H1 (cell line): Measurements from ENCODE around the gene RPS21. TPM values are rescaled to one million over a fixed set of nuclear protein-coding genes. Genes with fewer than 3 reads are reported as not detected.

Experiments
- CTCF ChIA-PET: fragments of 300-600 bp; sonication (Branson Sonifier 250); formaldehyde crosslinking; loops from one replicate; lab custom pipeline; 2021; ENCODE audit not compliant: partially characterized antibody; lab: Charles Lee
- POLR2A ChIA-PET: fragments of 300-600 bp; sonication (Branson Sonifier 250); formaldehyde crosslinking; loops from one replicate; lab custom pipeline; 2021; ENCODE audit warnings: inconsistent platforms; ENCODE audit not compliant: partially characterized antibody; lab: Charles Lee
- DNase-seq, 2 experiments: peaks; one replicate each; pipeline versions ENCODE4 v3.0.0 to v3.0.0-alpha.2; 2010 to 2022; ENCODE audit warnings: low spot score in 2 of 2, low read depth in 1 of 2, mixed read lengths in 1 of 2
- FAIRE-seq: peaks from 2 replicates; lab custom pipeline; 2011; peaks lifted over from hg19 to GRCh38; lab: Jason Lieb, UNC
- H2AFZ ChIP-seq: 2 replicates; pipeline ENCODE4 v1.8.1; 2012; ENCODE audit warnings: low read length, inconsistent platforms
- H2AK5ac ChIP-seq: 2 replicates; pipeline ENCODE4 v1.6.1; 2013; ENCODE audit warnings: low read depth, low read length
- H2BK120ac ChIP-seq: replicated peaks from 2 replicates; pipeline ENCODE3; 2013; ENCODE audit warnings: low read depth, low read length, inconsistent platforms
- H2BK12ac ChIP-seq: 2 replicates; pipeline ENCODE4 v1.6.1; 2013; ENCODE audit warnings: low read depth, low read length
- H2BK15ac ChIP-seq: 2 replicates; pipeline ENCODE4 v1.6.1; 2013; ENCODE audit warnings: low read length
- H2BK20ac ChIP-seq: 2 replicates; pipeline ENCODE4 v1.6.1; 2013; ENCODE audit warnings: low read length
- H2BK5ac ChIP-seq: 2 replicates; pipeline ENCODE4 v1.6.1; 2013; ENCODE audit warnings: low read depth, low read length
- H3K14ac ChIP-seq: 2 replicates; pipeline ENCODE4 v1.6.1; 2013; ENCODE audit warnings: inconsistent platforms; ENCODE audit not compliant: insufficient read length
- H3K18ac ChIP-seq: 2 replicates; pipeline ENCODE4 v1.6.1; 2013; ENCODE audit warnings: low read length; ENCODE audit errors: extremely low read depth
- H3K23ac ChIP-seq: 2 replicates; pipeline ENCODE4 v1.6.1; 2013; ENCODE audit warnings: inconsistent platforms; ENCODE audit not compliant: insufficient read length
- H3K23me2 ChIP-seq: 2 replicates; pipeline ENCODE4 v1.6.1; 2013; ENCODE audit warnings: low read depth, low read length
- H3K27ac ChIP-seq: 2 replicates; pipeline ENCODE4 v1.6.1; 2011; ENCODE audit warnings: low read depth, low read length, inconsistent platforms
- H3K27me3 ChIP-seq, 4 experiments: replicated peaks in 1 of 4; 1 replicate in 1 of 4; 2 replicates in 3 of 4; pipeline versions ENCODE4 v1.6.1 to v1.8.1; 2011 to 2013; ENCODE audit warnings: low read length in 3 of 4, mild to moderate bottlenecking in 3 of 4, inconsistent platforms in 2 of 4, mixed read lengths in 2 of 4, moderate library complexity in 1 of 4; ENCODE audit not compliant: control insufficient read depth in 3 of 4, insufficient read depth in 3 of 4; ENCODE audit errors: extremely low read depth in 1 of 4
- H3K36me3 ChIP-seq, 4 experiments: 2 replicates each; pipeline versions ENCODE4 v1.6.1 to v1.8.1; 2011 to 2013; ENCODE audit warnings: mild to moderate bottlenecking in 4 of 4, low read length in 3 of 4, moderate library complexity in 2 of 4, control low read depth in 1 of 4, inconsistent platforms in 1 of 4; ENCODE audit not compliant: insufficient read depth in 4 of 4, control insufficient read depth in 2 of 4
- H3K4ac ChIP-seq: replicated peaks from 2 replicates; pipeline ENCODE3; 2013; ENCODE audit warnings: low read length, low read depth, mixed read lengths, inconsistent platforms; ENCODE audit not compliant: insufficient read length
- H3K4me1 ChIP-seq, 4 experiments: replicated peaks in 1 of 4; 1 replicate in 1 of 4; 2 replicates in 3 of 4; pipeline versions ENCODE4 v1.6.1 to v1.8.1; 2011 to 2013; ENCODE audit warnings: low read length in 3 of 4, inconsistent platforms in 2 of 4, mixed read lengths in 1 of 4; ENCODE audit not compliant: insufficient read depth in 4 of 4, control insufficient read depth in 3 of 4
- H3K4me2 ChIP-seq, 2 experiments: 2 replicates each; pipeline versions ENCODE4 v1.6.1 to v1.8.1; 2011 to 2013; ENCODE audit warnings: low read depth in 2 of 2, low read length in 2 of 2, control low read depth in 1 of 2, inconsistent platforms in 1 of 2, mild to moderate bottlenecking in 1 of 2; ENCODE audit not compliant: insufficient read depth in 1 of 2
- H3K4me3 ChIP-seq, 4 experiments: fragments of 200-600, 300-600 bp in 1 of 4; sonication (generic), shearing (Covaris generic), sonication (Bioruptor Twin) in 1 of 4; 2 replicates each; pipeline versions ENCODE4 v1.5.1 to v1.8.1; 2011 to 2016; ENCODE audit warnings: low read length in 4 of 4, low read depth in 3 of 4, control low read depth in 2 of 4, inconsistent platforms in 2 of 4, mild to moderate bottlenecking in 2 of 4, mixed read lengths in 1 of 4, moderate library complexity in 1 of 4; ENCODE audit not compliant: insufficient read depth in 2 of 4; ENCODE audit errors: extremely low read depth in 1 of 4
- H3K56ac ChIP-seq: replicated peaks from 2 replicates; pipeline ENCODE3; 2013; ENCODE audit warnings: low read depth, mild to moderate bottlenecking, mixed read lengths, low read length, inconsistent platforms; ENCODE audit not compliant: insufficient read length
- H3K79me1 ChIP-seq: 2 replicates; pipeline ENCODE4 v1.6.1; 2013; ENCODE audit warnings: low read depth, low read length, control low read depth
- H3K79me2 ChIP-seq, 2 experiments: 2 replicates each; pipeline versions ENCODE4 v1.6.1 to v1.8.1; 2012 to 2013; ENCODE audit warnings: low read length in 2 of 2, mild to moderate bottlenecking in 2 of 2, inconsistent platforms in 1 of 2; ENCODE audit not compliant: insufficient read depth in 2 of 2, control insufficient read depth in 1 of 2
- H3K9ac ChIP-seq, 4 experiments: replicated peaks in 1 of 4; 1 replicate in 1 of 4; 2 replicates in 3 of 4; pipeline versions ENCODE4 v1.6.1 to v1.8.1; 2011 to 2013; ENCODE audit warnings: low read depth in 3 of 4, low read length in 3 of 4, control low read depth in 2 of 4, mild to moderate bottlenecking in 2 of 4, moderate library complexity in 2 of 4, inconsistent platforms in 1 of 4; ENCODE audit errors: extremely low read depth in 1 of 4
- H3K9me3 ChIP-seq, 2 experiments: 2 replicates each; pipeline versions ENCODE4 v1.6.1 to v1.8.1; 2012 to 2013; ENCODE audit warnings: mild to moderate bottlenecking in 2 of 2, moderate library complexity in 2 of 2, control low read depth in 1 of 2, inconsistent platforms in 1 of 2, low read depth in 1 of 2, low read length in 1 of 2, mixed read lengths in 1 of 2; ENCODE audit not compliant: insufficient read depth in 2 of 2
- H4K20me1 ChIP-seq, 2 experiments: replicated peaks in 1 of 2; 2 replicates each; pipeline versions ENCODE3 to v1.8.1; 2011 to 2013; ENCODE audit warnings: inconsistent platforms in 2 of 2, low read length in 2 of 2, mild to moderate bottlenecking in 1 of 2; ENCODE audit not compliant: insufficient read depth in 2 of 2, control insufficient read depth in 1 of 2
- H4K5ac ChIP-seq: 2 replicates; pipeline ENCODE4 v1.6.1; 2013; ENCODE audit warnings: low read length, low read depth, mixed read lengths, inconsistent platforms; ENCODE audit not compliant: insufficient read length
- H4K8ac ChIP-seq: 2 replicates; pipeline ENCODE4 v1.8.0; 2013; ENCODE audit warnings: mild to moderate bottlenecking, moderate library complexity, low read length, inconsistent platforms; ENCODE audit not compliant: insufficient read depth; ENCODE audit errors: extremely low read depth
- H4K91ac ChIP-seq: replicated peaks from 2 replicates; pipeline ENCODE3; 2013; ENCODE audit warnings: low read length, mixed read lengths, inconsistent platforms; ENCODE audit not compliant: insufficient read length
- ASH2L ChIP-seq: fragments of 200-600, 300-600 bp; sonication (generic); IDR thresholded peaks from one replicate; pipeline ENCODE4 v1.7.1; 2017; ENCODE audit warnings: low read length
- BRCA1 ChIP-seq: IDR thresholded peaks from 2 replicates; pipeline ENCODE4 v1.6.1; 2012; ENCODE audit warnings: low read depth, low read length, improper control_type of control experiment
- CBX5 ChIP-seq: fragments of 300-800, 300-1000 bp; sonication (generic); IDR thresholded peaks from 2 replicates; pipeline ENCODE4 v1.7.1; 2016; ENCODE audit warnings: antibody characterized with exemption, low read length, low read depth
- CHD1 ChIP-seq: IDR thresholded peaks from 2 replicates; pipeline ENCODE4 v1.6.1; 2012; ENCODE audit warnings: low read depth, low read length, improper control_type of control experiment
- CTBP2 ChIP-seq: IDR thresholded peaks from 2 replicates; pipeline ENCODE4 v1.7.0; 2011; ENCODE audit warnings: borderline replicate concordance, mild to moderate bottlenecking, moderate library complexity, mixed read lengths, low read length; ENCODE audit not compliant: insufficient read depth, insufficient read length
- E2F6 ChIP-seq: IDR thresholded peaks from 2 replicates; pipeline ENCODE4 v1.6.1; 2012; ENCODE audit warnings: inconsistent platforms
- EGR1 ChIP-seq: IDR thresholded peaks from 2 replicates; pipeline ENCODE4 v1.6.1; 2011; ENCODE audit warnings: low read depth, low read length, borderline replicate concordance
- MAX ChIP-seq: IDR thresholded peaks from 2 replicates; pipeline ENCODE4 v1.6.1; 2012; ENCODE audit warnings: inconsistent platforms
- NANOG ChIP-seq: IDR thresholded peaks from 2 replicates; pipeline ENCODE4 v1.6.1; 2011; ENCODE audit warnings: low read length, low read depth, mild to moderate bottlenecking, inconsistent platforms; ENCODE audit not compliant: insufficient read depth, poor library complexity, severe bottlenecking
- SAP30 ChIP-seq: fragments of 300-600 bp; sonication (generic); IDR thresholded peaks from 2 replicates; pipeline ENCODE4 v1.7.1; 2012; ENCODE audit warnings: low read length, moderate library complexity, mild to moderate bottlenecking, inconsistent platforms; ENCODE audit not compliant: insufficient read depth, insufficient replicate concordance
- SP4 ChIP-seq: IDR thresholded peaks from 2 replicates; pipeline ENCODE4 v1.6.1; 2012; ENCODE audit warnings: low read length, inconsistent platforms
- WGBS, 2 experiments: shearing (Covaris generic) in 1 of 2; methylation state at CpG; one replicate each; pipeline versions ENCODE4 v1.1.6 to v1.1.7; 2013 to 2015; ENCODE audit warnings: low lambda C conversion rate in 2 of 2, mixed read lengths in 2 of 2, inconsistent platforms in 1 of 2, low coverage in 1 of 2, missing lambda C conversion rate in 1 of 2; ENCODE audit not compliant: insufficient replicate concordance in 2 of 2, insufficient coverage in 1 of 2, insufficient read length in 1 of 2; ENCODE audit errors: extremely low coverage in 1 of 2, missing lambda C conversion rate in 1 of 2; 5-methylcytosine and 5-hydroxymethylcytosine counted together
- polyA plus RNA-seq, 7 experiments: library from polyadenylated mRNA; depleted of rRNA in 3 of 7; stranded (reverse) in 5 of 7; unstranded in 2 of 7; fragments of >200 nt in 5 of 7; fragments of 200-250 nt in 2 of 7; gene quantifications; 1 replicate in 5 of 7; 2 replicates in 1 of 7; 4 replicates in 1 of 7; pipeline versions ENCODE4 v1.2.1 to v1.2.3, GENCODE V29; 2011 to 2013; ENCODE audit warnings: missing spikeins in 2 of 7, mixed read lengths in 2 of 7
- total RNA-seq: library from RNA; stranded (reverse); fragmentation: NEBNext Ultra II Directional; extraction: Animal tissue kit (Norgen Biotek cat#: 25700); gene quantifications from 2 replicates; pipeline ENCODE4 v1.2.1, GENCODE V29; 2021

Gene RPS21
- total and polyA plus RNA-seq, 2 of the 8 experiments (the other 6 are each of a cell fraction or from before 2014, with no cell fraction given) = 1,787 to 7,219 TPM

GRCh38 chr20:62339647-62340062, 47.2 kb upstream of the RPS21 start:
- no peaks in the 10 kb centered on the region for H3K9me3 ChIP-seq
- no peak overlapping the region for H3K14ac ChIP-seq
- H4K5ac ChIP-seq = no peak overlapping the region
- no peak overlapping the region for H3K4me2 ChIP-seq
- peaks cover 0 to 2% of the 10 kb centered on the region in 2 experiments; a peak in 1 of 4 replicates for H3K79me2 ChIP-seq
- no peaks in the 10 kb centered on the region for H3K4me1 ChIP-seq
- no peak overlapping the region for H4K8ac ChIP-seq
- POLR2A ChIA-PET = interaction anchor here (0.7 to 1.9 kb wide), 14 partner anchors 9 to 222 kb away, joined by 3 to 7 read pairs (median 4); partner anchors contain the start of genes ADRM1 and RPS21
- H3K23me2 ChIP-seq = no peaks in the 10 kb centered on the region
- no peak overlapping the region for H2BK120ac ChIP-seq
- no peak overlapping the region for H2AFZ ChIP-seq
- peaks cover 25 to 60% (median 49%) of the 10 kb centered on the region in 4 experiments for H3K36me3 ChIP-seq
- H3K4me3 ChIP-seq = no peak overlapping the region
- no peak overlapping the region for H3K56ac ChIP-seq
- peaks cover 0 to 26% of the 10 kb centered on the region in 2 experiments for H4K20me1 ChIP-seq
- H3K4ac ChIP-seq = no peak overlapping the region
- no peak for DNase-seq
- H2BK5ac ChIP-seq = no peak overlapping the region
- no peak overlapping the region for H3K27ac ChIP-seq
- TF ChIP-seq E2F6 (no peak), CBX5 (no peak), BRCA1 (no peak), NANOG (no peak), ASH2L (no peak), EGR1 (no peak), CTBP2 (no peak), MAX (no peak), SP4 (no peak), CHD1 (no peak), SAP30 (no peak)
- TF ChIP-seq, all 59 proteins: peak for 0
- H3K23ac ChIP-seq = no peak overlapping the region
- no peak overlapping the region for H3K18ac ChIP-seq
- CTCF ChIA-PET = interaction anchor here (0.6 to 2.3 kb wide), 6 partner anchors 9 to 160 kb away, joined by 3 to 13 read pairs (median 6); no protein-coding TSS in a partner anchor
- no peak overlapping the region for H2AK5ac ChIP-seq
- H2BK20ac ChIP-seq = no peak overlapping the region
- H2BK15ac ChIP-seq = no peak overlapping the region
- WGBS, 2 experiments = 96% methylated on average over 13 of the region's 14 CpGs; no CpG with 5 or more reads in 1 of the 2 experiments
- H2BK12ac ChIP-seq = no peak overlapping the region
- H3K9ac ChIP-seq = no peak overlapping the region
- no peak overlapping the region for H4K91ac ChIP-seq
- FAIRE-seq = no peak
- H3K79me1 ChIP-seq = 0 out of 2 replicates have a peak, but pooled peaks cover 3% of the 10 kb centered on the region
- no peaks in the 10 kb centered on the region for H3K27me3 ChIP-seq
